Fibroblast of skin of right biceps (primary cell): Measurements from ENCODE around the gene TMIGD2.
A peak's percentile ranks its signal among the peaks of the same experiment; 100 is the strongest.
"Not testable (repeated sequence)": the region's sequence is repeated elsewhere in the genome, so short reads cannot be mapped to it uniquely, and the experiment has no call there.

ENCODE experiments used
- DNase-seq: peaks from one replicate; pipeline ENCODE4 v3.0.0-alpha.2; 2013

TMIGD2 gene

GRCh38 chr19:4295972-4296771 is 6.0 kb downstream of the TMIGD2 start:
- no peak for DNase-seq

- DNase-seq: no peak
Observed at GRCh38 chr19:4294389-4294788, 7.8 kb downstream of the TMIGD2 start.

- DNase-seq: no peak
Observed at GRCh38 chr19:4292515-4292914, 9.7 kb downstream of the TMIGD2 start.

DNA sequence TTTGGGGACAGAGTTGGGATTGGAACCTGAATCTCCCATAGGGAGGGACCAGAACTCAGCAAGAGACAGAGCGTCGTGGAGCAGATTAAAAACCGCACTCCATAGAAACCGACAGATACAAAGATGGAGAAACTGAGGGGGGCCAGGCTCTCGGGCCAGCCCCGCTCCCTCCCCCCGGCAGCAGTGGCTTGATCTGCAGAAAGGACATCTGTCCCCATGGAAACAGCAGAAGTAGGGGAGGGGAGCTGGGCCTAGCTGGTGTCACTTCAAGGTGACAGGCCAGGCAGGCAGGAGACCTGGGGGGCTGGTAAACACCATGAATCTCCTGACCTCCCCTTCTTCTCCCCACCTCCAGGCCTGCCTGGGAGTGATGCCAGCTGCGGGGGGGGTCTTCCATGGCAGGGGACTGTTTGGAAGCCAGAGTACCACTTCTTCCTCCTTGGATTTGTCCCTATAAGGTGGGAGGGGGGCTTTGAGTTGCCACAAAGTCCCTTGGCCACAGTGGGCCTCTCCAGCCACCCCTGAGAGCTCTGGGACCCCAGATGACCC is 10.9 kb downstream of the TMIGD2 start:
- DNase-seq: no peak

DNA sequence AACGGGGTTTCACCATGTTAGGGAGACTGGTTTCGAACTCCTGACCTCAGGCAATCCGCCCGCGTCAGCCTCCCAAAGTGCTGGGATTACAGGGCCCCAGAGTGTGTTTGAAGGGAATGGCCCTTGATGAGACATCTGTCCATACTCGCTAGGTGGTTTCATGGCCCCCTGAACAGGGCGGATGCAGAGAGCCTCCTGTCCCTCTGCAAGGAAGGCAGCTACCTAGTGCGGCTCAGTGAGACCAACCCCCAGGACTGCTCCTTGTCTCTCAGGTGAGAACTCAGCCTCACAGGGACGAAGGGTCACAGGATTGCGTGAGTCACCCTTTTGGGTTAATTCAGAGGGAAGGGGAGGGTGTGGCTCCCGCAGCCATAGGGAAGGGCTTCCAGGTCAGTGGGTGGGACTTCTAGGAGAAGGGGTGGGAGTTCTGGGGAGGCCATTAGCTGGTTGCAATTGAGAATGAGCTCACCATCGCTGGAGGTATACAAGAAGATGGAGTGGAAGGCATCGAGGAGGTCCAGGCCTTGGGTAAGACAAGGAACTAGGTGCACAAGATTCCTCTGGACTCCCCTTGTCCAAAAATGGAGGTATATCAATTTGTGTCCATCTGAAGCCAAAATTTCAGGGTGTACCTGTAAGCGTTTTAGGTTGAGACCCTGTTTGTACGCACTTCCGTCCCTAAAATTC is 14.0 kb downstream of the TMIGD2 start:
- DNase-seq: no peak

- not testable (repeated sequence) for DNase-seq
Observed at GRCh38 chr19:4286141-4286540, 16.0 kb downstream of the TMIGD2 start.

- no peak for DNase-seq
Observed at GRCh38 chr19:4284974-4285373, 17.2 kb downstream of the TMIGD2 start.

GRCh38 chr19:4284176-4284958 is 17.8 kb downstream of the TMIGD2 start:
- DNase-seq: no peak

GRCh38 chr19:4279530-4280422 is 22.4 kb downstream of the TMIGD2 start:
- no peak for DNase-seq

- DNase-seq: no peak
Observed at GRCh38 chr19:4279267-4279529, 23.0 kb downstream of the TMIGD2 start.

- DNase-seq: no peak
Observed at GRCh38 chr19:4278419-4279266, 23.5 kb downstream of the TMIGD2 start, which contains the start of gene SHD. TSS of gene SHD (plus strand) at chr19:4279266. CDS start at chr19:4280064, 798 bp downstream.

- no peak for DNase-seq
Observed at GRCh38 chr19:4278010-4278409, 24.2 kb downstream of the TMIGD2 start.

GRCh38 chr19:4277191-4277696 is 24.9 kb downstream of the TMIGD2 start:
- DNase-seq: no peak

- not testable (repeated sequence) for DNase-seq
Observed at GRCh38 chr19:4274321-4274686, 27.9 kb downstream of the TMIGD2 start.

- no peak for DNase-seq
Observed at GRCh38 chr19:4272894-4273293, 29.3 kb downstream of the TMIGD2 start.

DNA sequence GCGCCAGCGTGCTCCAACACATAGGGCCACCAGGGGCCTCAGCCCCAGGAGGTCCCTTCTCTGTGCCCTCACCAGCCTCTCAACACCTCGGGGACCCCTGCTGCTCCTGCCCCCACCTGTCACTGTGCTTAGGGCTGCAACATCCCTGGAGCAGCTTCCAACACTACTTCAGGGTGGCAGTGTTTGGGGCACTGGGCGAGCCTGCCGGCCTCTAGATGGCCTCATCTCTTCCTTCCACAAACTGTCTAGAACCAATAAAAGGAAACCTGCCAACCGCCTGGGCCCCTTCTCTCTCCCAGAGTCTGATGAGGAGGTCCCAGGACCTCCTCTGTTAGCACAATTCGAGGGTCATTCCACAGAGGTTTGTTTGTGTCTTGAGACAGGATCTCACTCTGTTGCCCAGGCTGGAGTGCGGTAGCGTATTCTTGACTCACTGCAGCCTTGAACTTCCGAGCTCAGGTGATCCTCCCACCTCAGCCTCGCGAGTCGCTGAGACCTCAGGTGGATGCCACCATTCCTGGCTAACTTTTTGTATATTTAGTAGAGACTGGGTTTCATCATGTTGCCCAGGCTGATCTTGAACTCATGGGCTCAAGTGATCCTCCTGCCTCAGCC is 33.3 kb downstream of the TMIGD2 start:
- DNase-seq: no peak

- no peak for DNase-seq
Observed at GRCh38 chr19:4267901-4268815, 34.0 kb downstream of the TMIGD2 start.

- peak; percentile 45 for DNase-seq
Observed at GRCh38 chr19:4267101-4267900, 34.9 kb downstream of the TMIGD2 start.
